Measurements from ENCODE around the gene PPFIA2.

DNA sequence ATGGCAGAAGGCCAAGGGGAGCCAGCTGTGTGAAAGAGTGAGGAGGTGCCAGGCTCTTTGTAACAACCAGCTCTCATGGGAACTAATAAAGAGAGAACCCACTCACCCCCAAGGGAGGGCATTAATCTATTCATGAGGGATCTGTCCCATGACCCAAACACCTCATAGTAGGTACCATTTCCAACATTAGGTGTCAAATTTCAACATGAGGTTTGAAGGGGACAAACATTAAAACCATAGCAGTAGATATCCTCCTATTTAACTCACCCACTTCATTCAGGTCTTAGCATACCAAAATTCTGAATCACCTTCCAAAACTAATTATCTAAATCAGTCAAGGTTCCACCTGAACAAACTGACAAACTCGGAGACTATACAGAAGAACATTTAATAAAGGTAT lies 75.3 kb downstream of the PPFIA2 start:
- TF ChIP-seq POLR2A (IDR thresholded peaks at IDR 0.05; ENCODE audit: low read depth, low read length) (no peak), POLR2AphosphoS5 (IDR thresholded peaks at IDR 0.05; ENCODE audit: low read depth, low read length) (no peak), TAF1 (IDR thresholded peaks at IDR 0.05; ENCODE audit: borderline replicate concordance, low read depth, low read length) (no peak)

Measured in GM12892 (cell line).